Muscle layer of colon (tissue), 2 donors: ENCODE measurements around the gene NXPE1.

ENCODE experiments used
- H3K27ac ChIP-seq: one replicate; pipeline ENCODE4 v1.7.0; 2013; ENCODE audit warnings: low read depth, mild to moderate bottlenecking, low read length, moderate library complexity
- H3K27me3 ChIP-seq, 2 donors: one replicate each; pipeline ENCODE4 v1.7.0; 2013; ENCODE audit warnings: low read length in 2 of 2, mild to moderate bottlenecking in 2 of 2; ENCODE audit not compliant: insufficient read depth in 2 of 2, control insufficient read depth in 1 of 2
- H3K36me3 ChIP-seq: one replicate; pipeline ENCODE4 v1.7.0; 2013; ENCODE audit warnings: mild to moderate bottlenecking, low read length; ENCODE audit not compliant: insufficient read depth
- H3K4me1 ChIP-seq: one replicate; pipeline ENCODE4 v1.7.0; 2013; ENCODE audit warnings: mild to moderate bottlenecking, low read length; ENCODE audit not compliant: insufficient read depth
- H3K4me3 ChIP-seq, 2 donors: one replicate each; pipeline ENCODE4 v1.7.0; 2013; ENCODE audit warnings: low read length in 2 of 2, low read depth in 1 of 2, mild to moderate bottlenecking in 1 of 2, moderate library complexity in 1 of 2
- H3K9ac ChIP-seq: one replicate; pipeline ENCODE4 v1.7.0; 2013; ENCODE audit warnings: low read length
- H3K9me3 ChIP-seq: one replicate; pipeline ENCODE4 v1.7.0; 2013; ENCODE audit warnings: mild to moderate bottlenecking, low read length
- donor health status: abdominal sarcoma.
- donor health status: Adenocarcinoma of cecum.

NXPE1 gene

GRCh38 chr11:114556135-114556534, 3.5 kb downstream of the NXPE1 start:
- Histone ChIP-seq H3K27ac (no peak overlapping the region), H3K9me3 (no peaks in the 10 kb centered on the region), H3K4me1 (no peaks in the 10 kb centered on the region), H3K4me3 (no peak overlapping the region), H3K27me3 (no peaks in the 10 kb centered on the region), H3K9ac (no peak overlapping the region), H3K36me3 (no peaks in the 10 kb centered on the region)

DNA sequence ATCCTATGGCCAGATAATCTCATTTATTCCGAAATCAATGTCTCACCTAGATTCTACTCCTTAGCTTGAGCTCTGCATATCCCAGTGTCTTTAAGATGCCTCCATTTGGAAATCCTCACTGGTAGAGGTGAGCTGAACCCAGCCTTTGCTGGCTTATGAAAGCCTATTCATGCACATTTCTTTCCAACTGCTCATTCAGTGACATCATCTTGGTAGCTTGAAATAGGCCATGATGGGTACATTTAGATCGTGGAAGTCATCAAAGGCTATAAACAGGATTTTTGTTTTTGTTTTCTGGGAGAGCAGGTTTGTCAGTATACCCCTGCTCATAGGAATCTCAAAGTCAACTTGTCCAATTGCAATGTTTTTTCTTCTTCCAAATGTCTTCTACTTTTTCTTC, 6.0 kb downstream of the NXPE1 start:
- Histone ChIP-seq H3K9me3 (no peaks in the 10 kb centered on the region), H3K27me3 (no peaks in the 10 kb centered on the region), H3K4me3 (no peak overlapping the region), H3K36me3 (no peaks in the 10 kb centered on the region), H3K27ac (no peak overlapping the region), H3K9ac (no peak overlapping the region), H3K4me1 (no peaks in the 10 kb centered on the region)

DNA sequence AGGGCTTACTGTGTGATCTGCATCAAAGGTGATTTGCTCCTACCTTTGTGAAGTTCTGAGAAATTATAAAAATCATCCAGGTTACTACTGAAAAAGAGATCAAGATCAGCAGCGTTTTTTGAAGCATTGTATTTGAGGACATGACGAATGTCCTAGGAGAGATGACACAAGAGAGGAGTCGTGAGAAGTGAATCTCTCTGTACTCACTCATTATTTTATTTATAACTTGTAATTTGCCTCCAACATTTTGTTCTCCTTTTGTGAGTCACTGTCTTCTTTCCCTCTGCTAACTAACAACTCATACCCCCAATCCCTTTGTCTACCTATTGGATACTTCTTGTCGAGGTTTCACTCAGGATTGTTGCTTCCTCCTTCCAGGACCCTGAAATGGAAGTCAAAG, 8.6 kb downstream of the NXPE1 start:
- Histone ChIP-seq H3K36me3 (no peaks in the 10 kb centered on the region), H3K27me3 (no peaks in the 10 kb centered on the region), H3K4me3 (no peak overlapping the region), H3K4me1 (no peaks in the 10 kb centered on the region), H3K9me3 (no peaks in the 10 kb centered on the region), H3K9ac (no peak overlapping the region), H3K27ac (no peak overlapping the region)

- Histone ChIP-seq H3K9ac (no peak overlapping the region), H3K27me3 (no peaks in the 10 kb centered on the region), H3K27ac (no peak overlapping the region), H3K36me3 (no peaks in the 10 kb centered on the region), H3K4me1 (no peaks in the 10 kb centered on the region), H3K9me3 (no peaks in the 10 kb centered on the region), H3K4me3 (no peak overlapping the region)
These were observed 34.0 kb downstream of the NXPE1 start for GRCh38 chr11:114525682-114526081.

- Histone ChIP-seq H3K36me3 (no peaks in the 10 kb centered on the region), H3K9ac (no peak overlapping the region), H3K27me3 (no peaks in the 10 kb centered on the region), H3K9me3 (no peaks in the 10 kb centered on the region), H3K4me3 (no peak overlapping the region), H3K27ac (no peak overlapping the region), H3K4me1 (no peaks in the 10 kb centered on the region)
These were observed 35.6 kb downstream of the NXPE1 start for GRCh38 chr11:114524122-114524521.

DNA sequence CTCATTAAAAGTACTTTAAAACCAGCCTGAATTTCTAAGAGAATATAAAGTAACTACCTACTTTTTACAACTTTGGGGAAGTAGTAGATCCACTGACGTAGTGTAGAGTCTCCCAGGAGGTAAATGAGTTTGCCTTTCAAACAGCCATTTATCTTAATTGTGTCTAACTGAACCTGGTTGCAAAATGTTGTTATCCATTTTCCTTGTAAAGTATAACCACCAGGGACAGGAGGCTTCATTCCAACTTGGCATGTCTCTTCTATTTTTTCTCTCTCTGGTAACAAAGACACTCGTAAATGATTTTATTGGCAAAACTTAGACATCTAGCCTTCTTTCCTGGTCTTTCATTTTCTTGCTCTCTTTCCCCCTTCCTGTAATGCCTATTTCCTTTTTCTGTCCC, 36.9 kb downstream of the NXPE1 start:
- Histone ChIP-seq H3K9ac (no peak overlapping the region), H3K4me1 (no peaks in the 10 kb centered on the region), H3K9me3 (no peaks in the 10 kb centered on the region), H3K36me3 (no peaks in the 10 kb centered on the region), H3K4me3 (no peak overlapping the region), H3K27ac (no peak overlapping the region), H3K27me3 (no peaks in the 10 kb centered on the region)

DNA sequence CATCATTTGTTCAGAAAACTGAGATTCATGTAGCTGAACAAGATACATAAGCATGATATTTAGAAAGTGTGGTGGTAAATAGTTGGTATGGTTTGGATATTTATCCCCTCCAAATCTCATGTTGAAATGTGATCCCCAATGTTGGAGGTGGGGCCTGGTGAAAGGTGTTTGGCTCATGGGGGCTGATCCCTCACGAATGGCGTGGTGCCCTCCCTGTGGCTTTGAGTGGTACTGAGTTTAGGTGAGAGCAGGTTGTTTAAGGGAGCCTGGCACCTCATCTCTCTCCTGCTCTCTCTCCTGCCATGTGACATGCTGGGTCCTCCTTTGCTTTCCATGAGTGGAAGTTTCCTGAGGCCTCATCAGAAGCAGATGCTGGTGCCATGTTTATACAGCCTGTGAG, 48.1 kb downstream of the NXPE1 start:
- no peak overlapping the region for H3K9ac ChIP-seq

GRCh38 chr11:114511079-114511478, 48.6 kb downstream of the NXPE1 start:
- Histone ChIP-seq H3K27ac (no peak overlapping the region), H3K9ac (no peak overlapping the region), H3K36me3 (no peaks in the 10 kb centered on the region), H3K9me3 (no peaks in the 10 kb centered on the region), H3K4me3 (no peak overlapping the region), H3K27me3 (no peaks in the 10 kb centered on the region), H3K4me1 (no peaks in the 10 kb centered on the region)

More for the DNA sequence above, 48.1 kb downstream of the NXPE1 start:
- Histone ChIP-seq H3K36me3 (no peaks in the 10 kb centered on the region), H3K9me3 (no peaks in the 10 kb centered on the region), H3K4me1 (no peaks in the 10 kb centered on the region), H3K27me3 (no peaks in the 10 kb centered on the region), H3K4me3 (no peak overlapping the region), H3K27ac (no peak overlapping the region)

DNA sequence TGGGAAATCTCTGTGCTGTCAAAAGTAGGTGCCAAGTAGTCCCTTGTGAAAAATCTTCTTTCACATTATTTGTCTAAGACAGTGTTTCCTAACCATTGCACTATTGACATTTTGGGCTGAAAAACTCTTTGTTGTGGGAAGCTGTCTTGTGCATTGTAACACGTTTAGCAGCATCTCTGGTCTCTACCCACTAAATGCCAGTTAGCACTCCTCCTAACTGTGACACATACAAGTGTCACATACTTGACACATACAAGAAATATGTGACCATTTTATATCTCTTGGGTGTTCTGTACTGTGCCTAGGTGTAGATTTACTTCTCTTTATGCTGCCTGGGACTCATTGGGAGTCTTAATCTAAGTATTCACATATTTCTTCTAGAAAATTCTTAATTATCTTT, 57.8 kb downstream of the NXPE1 start:
- Histone ChIP-seq H3K4me3 (no peak overlapping the region), H3K9ac (no peak overlapping the region), H3K36me3 (no peaks in the 10 kb centered on the region), H3K4me1 (no peaks in the 10 kb centered on the region), H3K9me3 (no peaks in the 10 kb centered on the region), H3K27me3 (no peaks in the 10 kb centered on the region), H3K27ac (no peak overlapping the region)

GRCh38 chr11:114499756-114500155, 59.9 kb downstream of the NXPE1 start:
- Histone ChIP-seq H3K36me3 (no peaks in the 10 kb centered on the region), H3K4me1 (no peaks in the 10 kb centered on the region), H3K27me3 (no peaks in the 10 kb centered on the region), H3K9me3 (no peaks in the 10 kb centered on the region), H3K9ac (no peak overlapping the region), H3K27ac (no peak overlapping the region), H3K4me3 (no peak overlapping the region)

- Histone ChIP-seq H3K9me3 (no peaks in the 10 kb centered on the region), H3K27me3 (no peaks in the 10 kb centered on the region), H3K36me3 (no peaks in the 10 kb centered on the region), H3K4me1 (no peaks in the 10 kb centered on the region), H3K4me3 (no peak overlapping the region), H3K9ac (no peak overlapping the region), H3K27ac (no peak overlapping the region)
These were observed 62.8 kb downstream of the NXPE1 start for GRCh38 chr11:114496915-114497314.

DNA sequence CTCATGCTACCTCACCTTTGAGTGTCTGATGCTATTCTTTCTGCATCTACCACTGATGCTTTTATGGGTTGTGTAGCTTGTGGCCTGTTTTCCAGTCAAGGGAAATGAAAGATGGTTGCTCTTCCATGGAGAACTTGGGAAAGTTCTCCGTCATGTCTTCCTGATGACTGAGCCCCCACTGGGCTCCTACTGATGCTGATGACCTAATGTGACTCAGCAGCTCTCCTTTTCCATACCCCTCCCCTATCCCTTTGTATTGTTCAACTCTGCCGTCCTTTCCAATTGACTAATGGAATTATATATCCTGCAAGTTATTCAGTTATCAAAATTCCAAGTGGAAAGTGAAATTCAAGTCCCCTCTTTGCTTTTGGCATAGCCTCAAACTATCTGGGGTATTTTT, 75.8 kb downstream of the NXPE1 start:
- no peaks in the 10 kb centered on the region for H3K36me3 ChIP-seq
- H3K27ac ChIP-seq = no peak overlapping the region
- H3K4me3 ChIP-seq = no peak overlapping the region

More for the DNA sequence above, 75.8 kb downstream of the NXPE1 start:
- Histone ChIP-seq H3K27me3 (no peaks in the 10 kb centered on the region), H3K4me1 (peaks cover 8% of the 10 kb centered on the region), H3K9me3 (no peaks in the 10 kb centered on the region), H3K9ac (no peak overlapping the region)
